IMR-90 (cell line): ENCODE measurements around the gene PRSS1. TPM values are rescaled to one million over a fixed set of nuclear protein-coding genes. Genes with fewer than 3 reads are reported as not detected.

Source experiments
- ATAC-seq: fragments of 200-7000 bp; cut with Tn5 transposase; 2 replicates; pipeline ENCODE4 v1.9.1; 2020; ENCODE audit warnings: low read depth, mild to moderate bottlenecking, moderate library complexity
- BruUV-seq: library from RNA; stranded (reverse); fragments of 400-500 nt; replicated peaks from 2 replicates; lab custom pipeline; 2021; lab: Mats Ljungman, UMichigan
- CTCF ChIA-PET: fragments of 300-600 bp; formaldehyde crosslinking; extraction: SDS; loops from one replicate; lab custom pipeline; 2021; ENCODE audit warnings: antibody characterized with exemption; lab: Yijun Ruan, JAX
- POLR2A ChIA-PET: fragments of 300-600 bp; sonication (Branson Sonifier 250); formaldehyde crosslinking; loops from one replicate; lab custom pipeline; 2022; ENCODE audit warnings: antibody characterized with exemption; ENCODE audit not compliant: unreplicated experiment; lab: Charles Lee
- DNase-seq: peaks from one replicate; pipeline ENCODE4 v3.0.0; 2013
- H2AFZ ChIP-seq: replicated peaks from 2 replicates; pipeline ENCODE3; 2013; ENCODE audit warnings: low read length, mild to moderate bottlenecking; ENCODE audit not compliant: poor library complexity
- H2AK5ac ChIP-seq: 2 replicates; pipeline ENCODE4 v1.6.1; 2013; ENCODE audit warnings: low read depth, low read length, inconsistent platforms
- H2AK9ac ChIP-seq: replicated peaks from 2 replicates; pipeline ENCODE3; 2013; ENCODE audit warnings: mild to moderate bottlenecking, low read depth, low read length, moderate library complexity; ENCODE audit not compliant: poor library complexity
- H2BK120ac ChIP-seq: 2 replicates; pipeline ENCODE4 v1.6.1; 2013; ENCODE audit warnings: low read depth, low read length, inconsistent platforms
- H2BK15ac ChIP-seq: 3 replicates; pipeline ENCODE4 v1.6.1; 2013; ENCODE audit warnings: low read depth, low read length, inconsistent platforms
- H2BK20ac ChIP-seq: 2 replicates; pipeline ENCODE4 v1.6.1; 2013; ENCODE audit warnings: low read depth, mild to moderate bottlenecking, inconsistent platforms, low read length, moderate library complexity
- H2BK5ac ChIP-seq: 2 replicates; pipeline ENCODE4 v1.6.1; 2013; ENCODE audit warnings: mild to moderate bottlenecking, low read depth, low read length, inconsistent platforms; ENCODE audit not compliant: poor library complexity, severe bottlenecking
- H3K14ac ChIP-seq: replicated peaks from 2 replicates; pipeline ENCODE4 v1.6.1; 2013; ENCODE audit warnings: low read depth, low read length, inconsistent platforms
- H3K18ac ChIP-seq: 2 replicates; pipeline ENCODE4 v1.6.1; 2013; ENCODE audit warnings: low read depth, low read length, control low read depth
- H3K23ac ChIP-seq: 2 replicates; pipeline ENCODE4 v1.6.1; 2013; ENCODE audit warnings: low read depth, low read length, inconsistent platforms
- H3K27ac ChIP-seq: 2 replicates; pipeline ENCODE4 v1.5.1; 2013; ENCODE audit warnings: mild to moderate bottlenecking, control low read depth, low read length; ENCODE audit not compliant: insufficient read depth
- H3K27me3 ChIP-seq: 2 replicates; pipeline ENCODE4 v1.6.1; 2013; ENCODE audit warnings: low read length; ENCODE audit not compliant: control insufficient read depth, insufficient read depth
- H3K36me3 ChIP-seq: 2 replicates; pipeline ENCODE4 v1.6.1; 2013; ENCODE audit warnings: low read length, mixed read lengths; ENCODE audit not compliant: control insufficient read depth, insufficient read depth
- H3K4ac ChIP-seq: 2 replicates; pipeline ENCODE4 v1.6.1; 2013; ENCODE audit warnings: low read depth, low read length, inconsistent platforms
- H3K4me1 ChIP-seq: 2 replicates; pipeline ENCODE4 v1.6.1; 2013; ENCODE audit warnings: low read length, mixed read lengths; ENCODE audit not compliant: control insufficient read depth, insufficient read depth
- H3K4me2 ChIP-seq: 2 replicates; pipeline ENCODE4 v1.6.1; 2013; ENCODE audit warnings: low read depth, mild to moderate bottlenecking, control low read depth, low read length, moderate library complexity
- H3K4me3 ChIP-seq: 2 replicates; pipeline ENCODE4 v1.5.1; 2013; ENCODE audit warnings: low read depth, mild to moderate bottlenecking, control low read depth, low read length, moderate library complexity; ENCODE audit not compliant: insufficient read depth
- H3K56ac ChIP-seq: 2 replicates; pipeline ENCODE4 v1.6.1; 2013; ENCODE audit warnings: low read length, inconsistent platforms; ENCODE audit not compliant: insufficient read depth; ENCODE audit errors: extremely low read depth
- H3K79me1 ChIP-seq, 2 experiments: 2 replicates each; pipeline ENCODE4 v1.6.1; 2013; ENCODE audit warnings: low read length in 2 of 2, inconsistent platforms in 1 of 2, low read depth in 1 of 2
- H3K9ac ChIP-seq: 2 replicates; pipeline ENCODE4 v1.6.1; 2013; ENCODE audit warnings: low read depth, low read length, control low read depth
- H3K9me1 ChIP-seq: 2 replicates; pipeline ENCODE4 v1.6.1; 2013; ENCODE audit warnings: low read length, inconsistent platforms; ENCODE audit not compliant: insufficient read depth
- H3K9me3 ChIP-seq: 2 replicates; pipeline ENCODE4 v1.6.1; 2013; ENCODE audit warnings: low read length; ENCODE audit not compliant: control insufficient read depth, insufficient read depth
- H4K20me1 ChIP-seq: 2 replicates; pipeline ENCODE4 v1.6.1; 2013; ENCODE audit warnings: low read length, inconsistent platforms; ENCODE audit not compliant: insufficient read depth
- H4K5ac ChIP-seq: 2 replicates; pipeline ENCODE4 v1.6.1; 2013; ENCODE audit warnings: mild to moderate bottlenecking, low read depth, low read length, control low read depth
- H4K8ac ChIP-seq, 2 experiments: 2 replicates each; pipeline ENCODE4 v1.6.1; 2013; ENCODE audit warnings: low read depth in 2 of 2, low read length in 2 of 2, control low read depth in 1 of 2, inconsistent platforms in 1 of 2
- H4K91ac ChIP-seq: 2 replicates; pipeline ENCODE4 v1.6.1; 2013; ENCODE audit warnings: low read depth, low read length, inconsistent platforms; ENCODE audit not compliant: insufficient read depth
- BHLHE40 ChIP-seq: fragments of 150-350 bp; IDR thresholded peaks from 2 replicates; pipeline ENCODE4 v1.6.1; 2016; ENCODE audit warnings: mild to moderate bottlenecking, low read depth, low read length
- CEBPB ChIP-seq: IDR thresholded peaks from 2 replicates; pipeline ENCODE4 v1.6.1; 2012; ENCODE audit warnings: low read depth, low read length, improper control_type of control experiment
- CHD1 ChIP-seq: IDR thresholded peaks from 2 replicates; pipeline ENCODE4 v1.6.1; 2012; ENCODE audit warnings: low read depth, low read length, improper control_type of control experiment
- CTCF ChIP-seq: conservative IDR thresholded peaks from 2 replicates; pipeline ENCODE4 v1.5.1; 2012; ENCODE audit warnings: mild to moderate bottlenecking, low read depth, low read length, improper control_type of control experiment
- ELK1 ChIP-seq: fragments of 150-350 bp; IDR thresholded peaks from 2 replicates; pipeline ENCODE4 v1.6.1; 2016; ENCODE audit warnings: low read depth, mild to moderate bottlenecking, low read length, moderate library complexity, borderline replicate concordance
- FOS ChIP-seq: fragments of 150-350 bp; IDR thresholded peaks from 2 replicates; pipeline ENCODE4 v1.6.1; 2016; ENCODE audit warnings: low read depth, low read length
- MAFK ChIP-seq: IDR thresholded peaks from 2 replicates; pipeline ENCODE4 v1.6.1; 2012; ENCODE audit warnings: low read depth, low read length, improper control_type of control experiment
- MAZ ChIP-seq: IDR thresholded peaks from 2 replicates; pipeline ENCODE4 v1.6.1; 2012; ENCODE audit warnings: low read depth, mild to moderate bottlenecking, low read length, improper control_type of control experiment, moderate library complexity, borderline replicate concordance
- MXI1 ChIP-seq: IDR thresholded peaks from 2 replicates; pipeline ENCODE4 v1.6.1; 2012; ENCODE audit warnings: low read depth, mild to moderate bottlenecking, low read length, moderate library complexity, borderline replicate concordance
- NFE2L2 ChIP-seq: fragments of 150-350 bp; IDR thresholded peaks from 2 replicates; pipeline ENCODE4 v1.6.1; 2016; ENCODE audit warnings: low read depth, mild to moderate bottlenecking, low read length
- POLR2A ChIP-seq: IDR thresholded peaks from 2 replicates; pipeline ENCODE4 v1.6.1; 2012; ENCODE audit warnings: mild to moderate bottlenecking, low read depth, low read length
- RAD21 ChIP-seq: IDR thresholded peaks from 2 replicates; pipeline ENCODE4 v1.6.1; 2012; ENCODE audit warnings: low read length, improper control_type of control experiment
- RCOR1 ChIP-seq: IDR thresholded peaks from 2 replicates; pipeline ENCODE4 v1.6.1; 2012; ENCODE audit warnings: mild to moderate bottlenecking, low read length, improper control_type of control experiment; ENCODE audit not compliant: insufficient replicate concordance
- RFX5 ChIP-seq: IDR thresholded peaks from 2 replicates; pipeline ENCODE4 v1.8.0; 2012; ENCODE audit warnings: low read depth, mild to moderate bottlenecking, low read length, moderate library complexity
- USF2 ChIP-seq: fragments of 150-350 bp; IDR thresholded peaks from 2 replicates; pipeline ENCODE4 v1.6.1; 2017; ENCODE audit warnings: mild to moderate bottlenecking, antibody characterized with exemption, low read length, low read depth
- WGBS, 2 experiments: methylation state at CpG; one replicate each; pipeline versions ENCODE4 v1.1.5 to v1.1.7; 2013; ENCODE audit warnings: missing lambda C conversion rate in 2 of 2; ENCODE audit not compliant: insufficient read length in 1 of 2; ENCODE audit errors: extremely low coverage in 2 of 2; 5-methylcytosine and 5-hydroxymethylcytosine counted together
- dilution Hi-C: fragments of 300-500 bp; cut with HindIII; formaldehyde crosslinking; loops from one replicate; pipeline ENCODE4 v1.14.3; 2018; ENCODE audit warnings: low sequenced_read_pairs; ENCODE audit not compliant: unreplicated experiment
- in situ Hi-C: fragments of 300-500 bp; cut with MboI; formaldehyde crosslinking; loops from 3 replicates; pipeline ENCODE4 v1.14.3; 2019; ENCODE audit warnings: low sequenced_read_pairs, inconsistent platforms, mixed read lengths
- intact Hi-C: fragments of 100-400 bp; cut with micrococcal nuclease; formaldehyde crosslinking; loops from 2 replicates; pipeline ENCODE4 v1.10.0; 2022
- polyA plus RNA-seq, 3 experiments: library from polyadenylated mRNA; depleted of rRNA; stranded (reverse); fragments of >200 nt; gene quantifications; 2 replicates each; pipeline ENCODE4 v1.2.3, GENCODE V29; 2012; ENCODE audit warnings: low replicate concordance in 1 of 3
- total RNA-seq: library from RNA; depleted of rRNA; stranded (reverse); fragments of >200 nt; gene quantifications from 2 replicates; pipeline ENCODE4 v1.2.3, GENCODE V29; 2012

The PRSS1 gene
- total and polyA plus RNA-seq, 2 of the 4 experiments (the other 2 are of a cell fraction): not detected

GRCh38 chr7:142754681-142755575 is 5.7 kb downstream of the PRSS1 start:
- Histone ChIP-seq H3K18ac (no peak overlapping the region), H3K9me3 (no peaks in the 10 kb centered on the region), H3K36me3 (no peaks in the 10 kb centered on the region), H2BK15ac (no peak overlapping the region), H3K4me3 (no peak overlapping the region), H3K4ac (no peak overlapping the region), H2AK9ac (no peak overlapping the region), H4K91ac (no peak overlapping the region), H3K4me2 (no peak overlapping the region), H2AFZ (no peak overlapping the region), H4K5ac (no peak overlapping the region), H4K8ac (no peak overlapping the region), H3K4me1 (no peaks in the 10 kb centered on the region), H4K20me1 (no peaks in the 10 kb centered on the region), H3K9ac (no peak overlapping the region), H3K9me1 (no peaks in the 10 kb centered on the region), H2BK5ac (no peak overlapping the region), H3K14ac (no peak overlapping the region), H3K27me3 (no peaks in the 10 kb centered on the region; the same call in 1 of the 2 replicates), H3K79me1 (no peaks in the 10 kb centered on the region), H3K27ac (no peak overlapping the region), H2BK20ac (no peak overlapping the region), H2BK120ac (no peak overlapping the region), H2AK5ac (no peak overlapping the region), H3K56ac (no peak overlapping the region), H3K23ac (no peak overlapping the region)
- DNase-seq: no peak
- intact Hi-C loops (no loop called here), in situ Hi-C loops (no loop called here), dilution Hi-C loops (no loop called here)
- POLR2A ChIA-PET: no interaction called here
- no TSS peak for BruUV-seq
- CTCF ChIA-PET: interaction anchor here (0.6 kb wide), 1 partner anchor 36 kb away, joined by 4 read pairs; no protein-coding TSS in a partner anchor
- 47% methylated on average over 3 of the region's 10 CpGs; no CpG with 5 or more reads in 1 of the 2 experiments for WGBS, 2 experiments
- no peak for ATAC-seq
- TF ChIP-seq BHLHE40: no peak
- TF ChIP-seq USF2: no peak
- no peak for TF ChIP-seq MAFK
- no peak for TF ChIP-seq CEBPB
- no peak for TF ChIP-seq FOS
- TF ChIP-seq ELK1: no peak
- TF ChIP-seq MXI1: no peak
- TF ChIP-seq CHD1: no peak
- TF ChIP-seq RAD21: no peak
- TF ChIP-seq CTCF: no peak
- TF ChIP-seq RFX5: no peak
- TF ChIP-seq POLR2A: no peak
- no peak for TF ChIP-seq MAZ
- TF ChIP-seq NFE2L2: no peak
- TF ChIP-seq RCOR1: no peak
